ENCODE results near the gene GIPC1.

DNA sequence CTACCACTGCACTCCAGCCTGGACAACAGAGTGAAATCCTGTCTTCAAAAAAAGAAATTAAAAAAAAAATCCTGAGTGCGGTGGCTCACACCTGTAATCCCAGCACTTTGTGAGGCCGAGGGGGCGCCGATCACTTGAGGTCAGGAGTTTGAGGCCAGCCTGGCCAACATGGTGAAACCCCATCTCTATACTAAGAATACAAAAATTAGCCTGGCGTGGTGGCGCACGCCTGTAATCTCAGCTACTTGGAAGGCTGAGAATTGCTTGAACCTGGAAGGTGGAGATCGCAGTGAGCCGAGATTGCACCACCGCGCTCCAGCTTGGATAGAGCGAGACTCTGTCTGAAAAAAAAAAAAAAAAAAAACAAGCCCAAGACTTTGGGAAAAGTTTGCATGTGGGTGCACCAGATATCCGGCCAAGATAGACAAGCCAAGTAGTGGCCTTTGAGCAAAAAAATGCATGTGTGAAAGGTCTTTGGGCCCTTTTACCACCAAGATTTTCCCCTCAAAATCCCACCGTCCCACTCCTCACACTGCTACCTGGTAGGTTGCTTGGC is 16.6 kb upstream of the GIPC1 start:
- TF ChIP-seq CTCF (IDR thresholded peaks at IDR 0.05) (no peak), ZFX (IDR thresholded peaks at IDR 0.05; ENCODE audit: borderline replicate concordance) (no peak)

Data from 22Rv1 (cell line).